K562 (cell line): ENCODE data around the gene PIM3. TPM values are rescaled to one million over a fixed set of nuclear protein-coding genes. Genes with fewer than 3 reads are reported as not detected.

Source experiments
- ARID2 ChIP-seq: fragments of 450-650 bp; IDR thresholded peaks from 2 replicates; pipeline ENCODE4 v1.6.1; 2017; ENCODE audit warnings: antibody characterized with exemption, mild to moderate bottlenecking
- EP300 ChIP-seq: IDR thresholded peaks from 2 replicates; pipeline ENCODE4 v1.6.1; 2012; ENCODE audit warnings: low read length, improper control_type of control experiment
- REST ChIP-seq, 2 experiments: fragments of 450-650 bp; formaldehyde crosslinking in 1 of 2; IDR thresholded peaks; 2 replicates each; pipeline versions ENCODE4 v1.4.0 to v1.6.1; 2014 to 2020; ENCODE audit warnings: mild to moderate bottlenecking in 2 of 2, borderline replicate concordance in 1 of 2, low read depth in 1 of 2
- polyA plus RNA-seq, 8 experiments: library from polyadenylated mRNA; depleted of rRNA in 4 of 8; stranded (reverse) in 5 of 8; unstranded in 3 of 8; fragments of >200 nt; fragmentation: Nextera tagmentation in 2 of 8; fragmentation: Illumina TruSeq in 1 of 8; extraction: Ambion mirVana in 2 of 8; extraction: Trizol in 1 of 8; gene quantifications; 2 replicates each; pipeline versions ENCODE4 v1.2.1 to v1.2.3, GENCODE V29; 2011 to 2014; ENCODE audit warnings: inconsistent platforms in 1 of 8, missing spikeins in 1 of 8
- total RNA-seq, 7 experiments: library from RNA; depleted of rRNA in 6 of 7; stranded (reverse); fragments of >200 nt in 6 of 7; fragmentation: Illumina TruSeq in 2 of 7; extraction: Trizol in 2 of 7; gene quantifications; 2 replicates each; pipeline versions ENCODE4 v1.2.1 to v1.2.3, GENCODE V29; 2011 to 2021; ENCODE audit warnings: low replicate concordance in 1 of 7
- TF ChIP-seq, protein P1 (sequence below): fragments of 450-650 bp; IDR thresholded peaks from 2 replicates; pipeline ENCODE4 v1.6.1; 2016; ENCODE audit warnings: mild to moderate bottlenecking, moderate library complexity

PIM3 gene
- total and polyA plus RNA-seq, 9 of the 15 experiments (the other 6 are each of a cell fraction or from before 2014, with no cell fraction given), result 0.24 to 40.5 (median 5.3) TPM

DNA sequence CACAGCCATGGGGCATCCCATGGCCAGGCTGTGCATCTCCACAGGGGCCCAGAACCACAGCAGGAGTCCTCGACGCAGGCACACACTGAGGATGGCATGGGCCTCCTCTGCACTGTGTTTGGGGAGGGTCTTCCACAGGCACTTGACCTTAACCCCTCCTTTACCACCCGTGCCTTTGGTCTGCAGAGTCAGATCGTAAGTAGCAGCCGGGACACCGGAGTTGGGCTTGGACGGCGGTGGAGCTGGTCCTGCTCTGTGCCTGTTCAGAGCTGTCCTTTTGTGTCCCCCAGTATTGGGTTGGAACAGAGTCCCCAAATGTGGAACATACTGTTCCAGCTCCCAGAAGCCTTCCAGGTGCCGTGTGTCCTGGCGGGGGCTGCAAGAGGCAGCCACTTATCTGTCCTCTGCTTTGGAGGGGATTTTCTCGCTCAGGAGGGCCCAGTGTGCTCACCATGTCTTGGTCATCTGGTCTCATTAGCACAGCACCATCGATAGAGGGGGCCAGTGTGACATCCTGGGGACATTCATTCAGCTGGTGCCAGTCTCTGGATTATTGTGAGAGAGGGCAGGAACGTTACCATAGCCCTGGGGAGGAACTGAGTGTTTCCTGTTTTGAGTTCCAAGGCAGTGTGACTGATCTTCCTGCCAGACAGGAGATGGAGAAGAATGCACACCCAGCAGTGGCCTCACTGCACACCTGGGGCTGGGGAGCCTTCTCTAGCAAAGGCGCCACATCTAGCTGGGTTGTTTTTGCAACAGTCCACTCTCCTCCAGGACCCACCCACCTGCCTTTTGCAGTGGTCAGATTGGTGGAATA lies 29.8 kb upstream of the PIM3 start (continued):
- TF ChIP-seq REST (IDR thresholded peaks at IDR 0.05; ENCODE audit: borderline replicate concordance), result peak; percentile 78
- TF ChIP-seq REST (CRISPR knock-in tag; IDR thresholded peaks at IDR 0.05; ENCODE audit: low read depth), result no peak
- no peak for TF ChIP-seq EP300
- TF ChIP-seq, protein P1, sequence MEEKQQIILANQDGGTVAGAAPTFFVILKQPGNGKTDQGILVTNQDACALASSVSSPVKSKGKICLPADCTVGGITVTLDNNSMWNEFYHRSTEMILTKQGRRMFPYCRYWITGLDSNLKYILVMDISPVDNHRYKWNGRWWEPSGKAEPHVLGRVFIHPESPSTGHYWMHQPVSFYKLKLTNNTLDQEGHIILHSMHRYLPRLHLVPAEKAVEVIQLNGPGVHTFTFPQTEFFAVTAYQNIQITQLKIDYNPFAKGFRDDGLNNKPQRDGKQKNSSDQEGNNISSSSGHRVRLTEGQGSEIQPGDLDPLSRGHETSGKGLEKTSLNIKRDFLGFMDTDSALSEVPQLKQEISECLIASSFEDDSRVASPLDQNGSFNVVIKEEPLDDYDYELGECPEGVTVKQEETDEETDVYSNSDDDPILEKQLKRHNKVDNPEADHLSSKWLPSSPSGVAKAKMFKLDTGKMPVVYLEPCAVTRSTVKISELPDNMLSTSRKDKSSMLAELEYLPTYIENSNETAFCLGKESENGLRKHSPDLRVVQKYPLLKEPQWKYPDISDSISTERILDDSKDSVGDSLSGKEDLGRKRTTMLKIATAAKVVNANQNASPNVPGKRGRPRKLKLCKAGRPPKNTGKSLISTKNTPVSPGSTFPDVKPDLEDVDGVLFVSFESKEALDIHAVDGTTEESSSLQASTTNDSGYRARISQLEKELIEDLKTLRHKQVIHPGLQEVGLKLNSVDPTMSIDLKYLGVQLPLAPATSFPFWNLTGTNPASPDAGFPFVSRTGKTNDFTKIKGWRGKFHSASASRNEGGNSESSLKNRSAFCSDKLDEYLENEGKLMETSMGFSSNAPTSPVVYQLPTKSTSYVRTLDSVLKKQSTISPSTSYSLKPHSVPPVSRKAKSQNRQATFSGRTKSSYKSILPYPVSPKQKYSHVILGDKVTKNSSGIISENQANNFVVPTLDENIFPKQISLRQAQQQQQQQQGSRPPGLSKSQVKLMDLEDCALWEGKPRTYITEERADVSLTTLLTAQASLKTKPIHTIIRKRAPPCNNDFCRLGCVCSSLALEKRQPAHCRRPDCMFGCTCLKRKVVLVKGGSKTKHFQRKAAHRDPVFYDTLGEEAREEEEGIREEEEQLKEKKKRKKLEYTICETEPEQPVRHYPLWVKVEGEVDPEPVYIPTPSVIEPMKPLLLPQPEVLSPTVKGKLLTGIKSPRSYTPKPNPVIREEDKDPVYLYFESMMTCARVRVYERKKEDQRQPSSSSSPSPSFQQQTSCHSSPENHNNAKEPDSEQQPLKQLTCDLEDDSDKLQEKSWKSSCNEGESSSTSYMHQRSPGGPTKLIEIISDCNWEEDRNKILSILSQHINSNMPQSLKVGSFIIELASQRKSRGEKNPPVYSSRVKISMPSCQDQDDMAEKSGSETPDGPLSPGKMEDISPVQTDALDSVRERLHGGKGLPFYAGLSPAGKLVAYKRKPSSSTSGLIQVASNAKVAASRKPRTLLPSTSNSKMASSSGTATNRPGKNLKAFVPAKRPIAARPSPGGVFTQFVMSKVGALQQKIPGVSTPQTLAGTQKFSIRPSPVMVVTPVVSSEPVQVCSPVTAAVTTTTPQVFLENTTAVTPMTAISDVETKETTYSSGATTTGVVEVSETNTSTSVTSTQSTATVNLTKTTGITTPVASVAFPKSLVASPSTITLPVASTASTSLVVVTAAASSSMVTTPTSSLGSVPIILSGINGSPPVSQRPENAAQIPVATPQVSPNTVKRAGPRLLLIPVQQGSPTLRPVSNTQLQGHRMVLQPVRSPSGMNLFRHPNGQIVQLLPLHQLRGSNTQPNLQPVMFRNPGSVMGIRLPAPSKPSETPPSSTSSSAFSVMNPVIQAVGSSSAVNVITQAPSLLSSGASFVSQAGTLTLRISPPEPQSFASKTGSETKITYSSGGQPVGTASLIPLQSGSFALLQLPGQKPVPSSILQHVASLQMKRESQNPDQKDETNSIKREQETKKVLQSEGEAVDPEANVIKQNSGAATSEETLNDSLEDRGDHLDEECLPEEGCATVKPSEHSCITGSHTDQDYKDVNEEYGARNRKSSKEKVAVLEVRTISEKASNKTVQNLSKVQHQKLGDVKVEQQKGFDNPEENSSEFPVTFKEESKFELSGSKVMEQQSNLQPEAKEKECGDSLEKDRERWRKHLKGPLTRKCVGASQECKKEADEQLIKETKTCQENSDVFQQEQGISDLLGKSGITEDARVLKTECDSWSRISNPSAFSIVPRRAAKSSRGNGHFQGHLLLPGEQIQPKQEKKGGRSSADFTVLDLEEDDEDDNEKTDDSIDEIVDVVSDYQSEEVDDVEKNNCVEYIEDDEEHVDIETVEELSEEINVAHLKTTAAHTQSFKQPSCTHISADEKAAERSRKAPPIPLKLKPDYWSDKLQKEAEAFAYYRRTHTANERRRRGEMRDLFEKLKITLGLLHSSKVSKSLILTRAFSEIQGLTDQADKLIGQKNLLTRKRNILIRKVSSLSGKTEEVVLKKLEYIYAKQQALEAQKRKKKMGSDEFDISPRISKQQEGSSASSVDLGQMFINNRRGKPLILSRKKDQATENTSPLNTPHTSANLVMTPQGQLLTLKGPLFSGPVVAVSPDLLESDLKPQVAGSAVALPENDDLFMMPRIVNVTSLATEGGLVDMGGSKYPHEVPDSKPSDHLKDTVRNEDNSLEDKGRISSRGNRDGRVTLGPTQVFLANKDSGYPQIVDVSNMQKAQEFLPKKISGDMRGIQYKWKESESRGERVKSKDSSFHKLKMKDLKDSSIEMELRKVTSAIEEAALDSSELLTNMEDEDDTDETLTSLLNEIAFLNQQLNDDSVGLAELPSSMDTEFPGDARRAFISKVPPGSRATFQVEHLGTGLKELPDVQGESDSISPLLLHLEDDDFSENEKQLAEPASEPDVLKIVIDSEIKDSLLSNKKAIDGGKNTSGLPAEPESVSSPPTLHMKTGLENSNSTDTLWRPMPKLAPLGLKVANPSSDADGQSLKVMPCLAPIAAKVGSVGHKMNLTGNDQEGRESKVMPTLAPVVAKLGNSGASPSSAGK, result no peak
- 0 out of 2 replicates have a peak, but pooled peaks have one; percentile 14 for TF ChIP-seq ARID2
